ENCODE results near the gene RHEBL1. TPM values are rescaled to one million over a fixed set of nuclear protein-coding genes. Genes with fewer than 3 reads are reported as not detected.

Gene RHEBL1
- total RNA-seq, 1 donor from 2014 or later, result not detected

GRCh38 chr12:49048953-49049352 lies 20.8 kb downstream of the RHEBL1 start:
- intact Hi-C loops (cut with micrococcal nuclease), result no loop called here
- H3K4me1 ChIP-seq, result no peaks in the 10 kb centered on the region
- no peak overlapping the region for H3K4me3 ChIP-seq
- no peaks in the 10 kb centered on the region for H3K9me3 ChIP-seq (replicated peaks)
- peaks cover 100% of the 10 kb centered on the region for H3K36me3 ChIP-seq
- H3K27me3 ChIP-seq (ENCODE audit: low read depth), result no peaks in the 10 kb centered on the region
- no peak for TF ChIP-seq CTCF (IDR thresholded peaks at IDR 0.05; ENCODE audit: borderline replicate concordance)
- no peak overlapping the region for H3K27ac ChIP-seq (replicated peaks)
- no peak for DNase-seq

- peaks cover 100% of the 10 kb centered on the region for H3K36me3 ChIP-seq
- H3K4me3 ChIP-seq, result no peak overlapping the region
- no peaks in the 10 kb centered on the region for H3K9me3 ChIP-seq (replicated peaks)
- no peak overlapping the region for H3K27ac ChIP-seq (replicated peaks)
- TF ChIP-seq CTCF (IDR thresholded peaks at IDR 0.05; ENCODE audit: borderline replicate concordance), result no peak
- H3K27me3 ChIP-seq (ENCODE audit: low read depth), result no peaks in the 10 kb centered on the region
- no peak for DNase-seq
- intact Hi-C loops (cut with micrococcal nuclease), result no loop called here
- H3K4me1 ChIP-seq, result no peaks in the 10 kb centered on the region
These were observed 23.5 kb downstream of the RHEBL1 start for GRCh38 chr12:49046129-49046895.

- Histone ChIP-seq H3K36me3 (peaks cover 100% of the 10 kb centered on the region), H3K9me3 (replicated peaks) (no peaks in the 10 kb centered on the region), H3K4me3 (no peak overlapping the region), H3K27ac (replicated peaks) (no peak overlapping the region), H3K4me1 (no peaks in the 10 kb centered on the region), H3K27me3 (ENCODE audit: low read depth) (no peaks in the 10 kb centered on the region)
- no peak for DNase-seq
- intact Hi-C loops (cut with micrococcal nuclease), result no loop called here
- TF ChIP-seq CTCF (IDR thresholded peaks at IDR 0.05; ENCODE audit: borderline replicate concordance), result no peak
These were observed 25.1 kb downstream of the RHEBL1 start for GRCh38 chr12:49044660-49045059.

GRCh38 chr12:49043856-49044258 lies 25.9 kb downstream of the RHEBL1 start:
- intact Hi-C loops (cut with micrococcal nuclease), result no loop called here
- H3K4me1 ChIP-seq, result no peaks in the 10 kb centered on the region
- no peaks in the 10 kb centered on the region for H3K9me3 ChIP-seq (replicated peaks)
- peaks cover 100% of the 10 kb centered on the region for H3K36me3 ChIP-seq
- H3K27me3 ChIP-seq (ENCODE audit: low read depth), result no peaks in the 10 kb centered on the region
- H3K4me3 ChIP-seq, result no peak overlapping the region
- H3K27ac ChIP-seq (replicated peaks), result no peak overlapping the region
- peak; percentile 50 for DNase-seq
- TF ChIP-seq CTCF (IDR thresholded peaks at IDR 0.05; ENCODE audit: borderline replicate concordance), result peak; percentile 72

GRCh38 chr12:49043241-49043640 lies 26.5 kb downstream of the RHEBL1 start:
- Histone ChIP-seq H3K27ac (replicated peaks) (no peak overlapping the region), H3K4me3 (no peak overlapping the region), H3K36me3 (peaks cover 100% of the 10 kb centered on the region), H3K4me1 (no peaks in the 10 kb centered on the region), H3K9me3 (replicated peaks) (no peaks in the 10 kb centered on the region), H3K27me3 (ENCODE audit: low read depth) (no peaks in the 10 kb centered on the region)
- intact Hi-C loops (cut with micrococcal nuclease), result no loop called here
- no peak for TF ChIP-seq CTCF (IDR thresholded peaks at IDR 0.05; ENCODE audit: borderline replicate concordance)
- DNase-seq, result no peak

Data from left ventricle myocardium inferior (tissue), 1 donor.